Esophagus squamous epithelium (tissue), 4 donors: ENCODE data around the gene EDA.

Source experiments
- POLR2A ChIP-seq, 4 donors: fragments of 450-650 bp; IDR thresholded peaks; one replicate each; pipeline ENCODE4 v1.6.1; 2017; ENCODE audit warnings: antibody characterized with exemption in 4 of 4, mild to moderate bottlenecking in 4 of 4, moderate library complexity in 3 of 4
- TF ChIP-seq, protein P1 (sequence below), 6 experiments: fragments of 450-650 bp in 4 of 6; fragments of 200-600 bp in 2 of 6; sonication (generic) in 2 of 6; IDR thresholded peaks; one replicate each; pipeline ENCODE4 v1.5.1; 2016 to 2019; ENCODE audit warnings: antibody characterized with exemption in 6 of 6, mild to moderate bottlenecking in 4 of 6, moderate library complexity in 4 of 6

DNA sequence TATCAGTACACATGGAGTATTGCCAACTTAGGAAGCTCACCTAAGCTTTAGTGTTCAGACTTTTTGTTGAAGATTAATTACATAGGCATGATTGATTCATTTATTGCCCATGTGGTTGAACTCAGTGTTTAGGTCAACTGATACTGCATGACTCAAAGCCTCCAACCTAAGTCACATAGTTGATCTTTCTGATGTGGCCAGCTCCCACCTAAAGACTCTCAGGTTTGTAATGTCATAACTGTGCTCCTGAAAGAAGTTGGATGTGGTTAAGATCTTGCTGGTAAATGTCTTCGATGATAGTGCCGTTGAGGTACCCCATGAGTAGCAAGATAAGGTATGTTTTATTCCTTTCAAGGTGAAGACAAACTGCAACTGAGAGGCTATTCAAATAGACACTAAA, 192.5 kb downstream of the EDA start:
- TF ChIP-seq, protein P1, sequence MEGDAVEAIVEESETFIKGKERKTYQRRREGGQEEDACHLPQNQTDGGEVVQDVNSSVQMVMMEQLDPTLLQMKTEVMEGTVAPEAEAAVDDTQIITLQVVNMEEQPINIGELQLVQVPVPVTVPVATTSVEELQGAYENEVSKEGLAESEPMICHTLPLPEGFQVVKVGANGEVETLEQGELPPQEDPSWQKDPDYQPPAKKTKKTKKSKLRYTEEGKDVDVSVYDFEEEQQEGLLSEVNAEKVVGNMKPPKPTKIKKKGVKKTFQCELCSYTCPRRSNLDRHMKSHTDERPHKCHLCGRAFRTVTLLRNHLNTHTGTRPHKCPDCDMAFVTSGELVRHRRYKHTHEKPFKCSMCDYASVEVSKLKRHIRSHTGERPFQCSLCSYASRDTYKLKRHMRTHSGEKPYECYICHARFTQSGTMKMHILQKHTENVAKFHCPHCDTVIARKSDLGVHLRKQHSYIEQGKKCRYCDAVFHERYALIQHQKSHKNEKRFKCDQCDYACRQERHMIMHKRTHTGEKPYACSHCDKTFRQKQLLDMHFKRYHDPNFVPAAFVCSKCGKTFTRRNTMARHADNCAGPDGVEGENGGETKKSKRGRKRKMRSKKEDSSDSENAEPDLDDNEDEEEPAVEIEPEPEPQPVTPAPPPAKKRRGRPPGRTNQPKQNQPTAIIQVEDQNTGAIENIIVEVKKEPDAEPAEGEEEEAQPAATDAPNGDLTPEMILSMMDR (IDR thresholded peaks at IDR 0.05): no peak
- TF ChIP-seq POLR2A (IDR thresholded peaks at IDR 0.05): no peak
